Measurements from ENCODE around the gene LRRC8A.
"Not testable (repeated sequence)": the region's sequence is repeated elsewhere in the genome, so short reads cannot be mapped to it uniquely, and the experiment has no call there.

The LRRC8A gene

GRCh38 chr9:128870128-128870940 is 11.6 kb upstream of the LRRC8A start:
- no peak for DNase-seq

- DNase-seq = not testable (repeated sequence)
These were observed 11.0 kb upstream of the LRRC8A start for GRCh38 chr9:128870941-128871265.

- no peak for DNase-seq
These were observed 4.1 kb upstream of the LRRC8A start for GRCh38 chr9:128877852-128878251.

- no peak for DNase-seq
These were observed 1.0 kb downstream of the LRRC8A start for GRCh38 chr9:128882677-128883603.

GRCh38 chr9:128884164-128884563 is 2.2 kb downstream of the LRRC8A start:
- DNase-seq = no peak

GRCh38 chr9:128885376-128885775 is 3.4 kb downstream of the LRRC8A start:
- DNase-seq = no peak

GRCh38 chr9:128885798-128886197 is 3.9 kb downstream of the LRRC8A start:
- no peak for DNase-seq

GRCh38 chr9:128886211-128886891 is 4.4 kb downstream of the LRRC8A start:
- DNase-seq = no peak

- no peak for DNase-seq
These were observed 5.1 kb downstream of the LRRC8A start for GRCh38 chr9:128887049-128887448.

GRCh38 chr9:128887914-128888350 is 6.0 kb downstream of the LRRC8A start:
- DNase-seq = no peak

- no peak for DNase-seq
These were observed 9.6 kb downstream of the LRRC8A start for GRCh38 chr9:128891321-128892220.

- DNase-seq = no peak
These were observed 10.4 kb downstream of the LRRC8A start for GRCh38 chr9:128892221-128892921.

- no peak for DNase-seq
These were observed 11.4 kb downstream of the LRRC8A start for GRCh38 chr9:128893354-128893753.

GRCh38 chr9:128894764-128895163 is 12.8 kb downstream of the LRRC8A start:
- DNase-seq = no peak

- DNase-seq = no peak
These were observed 13.6 kb downstream of the LRRC8A start for GRCh38 chr9:128895556-128895955.

GRCh38 chr9:128898382-128898781 is 16.4 kb downstream of the LRRC8A start:
- DNase-seq = no peak

GRCh38 chr9:128898845-128899565 is 17.1 kb downstream of the LRRC8A start:
- no peak for DNase-seq

GRCh38 chr9:128899566-128900322 is 17.8 kb downstream of the LRRC8A start:
- DNase-seq = no peak

GRCh38 chr9:128901379-128901778 is 19.4 kb downstream of the LRRC8A start:
- no peak for DNase-seq

- no peak for DNase-seq
These were observed 19.9 kb downstream of the LRRC8A start for GRCh38 chr9:128901822-128902221.
